GM12892 (cell line): ENCODE measurements around the gene GDPD5.

Source experiments
- POLR2A ChIP-seq: IDR thresholded peaks from 2 replicates; pipeline ENCODE4 v1.6.1; 2011; ENCODE audit warnings: low read depth, low read length, control low read depth
- POLR2AphosphoS5 ChIP-seq: IDR thresholded peaks from 2 replicates; pipeline ENCODE4 v1.6.1; 2011; ENCODE audit warnings: low read depth, low read length, control low read depth
- TAF1 ChIP-seq: IDR thresholded peaks from 2 replicates; pipeline ENCODE4 v1.6.1; 2011; ENCODE audit warnings: low read depth, mild to moderate bottlenecking, control low read depth, low read length, borderline replicate concordance

GRCh38 chr11:75565221-75565814 is 39.6 kb upstream of the GDPD5 start:
- TF ChIP-seq POLR2A (no peak), TAF1 (no peak), POLR2AphosphoS5 (no peak)
